ENCODE data around the gene APLP2. TPM values are rescaled to one million over a fixed set of nuclear protein-coding genes. Genes with fewer than 3 reads are reported as not detected.

The APLP2 gene
- total RNA-seq, 2 experiments from 2014 or later = 26.1 to 31.5 TPM

- Mint-ChIP-seq H3K36me3 (peaks cover 7% of the 10 kb centered on the region), H3K27ac (no peak overlapping the region), H3K9me3 (no peaks in the 10 kb centered on the region), H3K4me1 (peaks cover 32% of the 10 kb centered on the region), H3K4me3 (no peak overlapping the region), H3K27me3 (peaks cover 45% of the 10 kb centered on the region)
- ATAC-seq (ENCODE audit: low read depth) (no peak), DNase-seq (no peak)
- POLR2A ChIA-PET = interaction anchor here (0.8 to 1.1 kb wide), 2 partner anchors 317 to 797 kb away, joined by 3 read pairs; partner anchors contain the start of gene SNX19
Observed at GRCh38 chr11:130120045-130120444, 50.4 kb downstream of the APLP2 start.

- Mint-ChIP-seq H3K36me3 (peaks cover 7% of the 10 kb centered on the region), H3K27me3 (peaks cover 42% of the 10 kb centered on the region), H3K9me3 (no peaks in the 10 kb centered on the region), H3K27ac (no peak overlapping the region), H3K4me3 (no peak overlapping the region), H3K4me1 (peaks cover 32% of the 10 kb centered on the region)
- ATAC-seq (ENCODE audit: low read depth) (peak; percentile 61), DNase-seq (no peak)
- POLR2A ChIA-PET = no interaction called here
Observed at GRCh38 chr11:130121445-130121978, 51.8 kb downstream of the APLP2 start.

GRCh38 chr11:130122141-130122575 is 52.5 kb downstream of the APLP2 start:
- Mint-ChIP-seq H3K4me1 (peaks cover 32% of the 10 kb centered on the region), H3K4me3 (no peak overlapping the region), H3K9me3 (no peaks in the 10 kb centered on the region), H3K27ac (no peak overlapping the region), H3K36me3 (peaks cover 7% of the 10 kb centered on the region), H3K27me3 (peaks cover 41% of the 10 kb centered on the region)
- ATAC-seq (ENCODE audit: low read depth) (no peak), DNase-seq (no peak)
- POLR2A ChIA-PET = no interaction called here

- H3K27me3 Mint-ChIP-seq = peaks cover 35% of the 10 kb centered on the region
- POLR2A ChIA-PET = no interaction called here
- H3K36me3 Mint-ChIP-seq = peaks cover 7% of the 10 kb centered on the region
- ATAC-seq (ENCODE audit: low read depth) = no peak
- H3K4me1 Mint-ChIP-seq = peaks cover 29% of the 10 kb centered on the region
- no peaks in the 10 kb centered on the region for H3K9me3 Mint-ChIP-seq
- DNase-seq = no peak
- H3K4me3 Mint-ChIP-seq = no peak overlapping the region
- no peak overlapping the region for H3K27ac Mint-ChIP-seq
Observed at GRCh38 chr11:130123414-130124040, 53.8 kb downstream of the APLP2 start.

GRCh38 chr11:130124096-130124495 is 54.4 kb downstream of the APLP2 start:
- Mint-ChIP-seq H3K27ac (no peak overlapping the region), H3K4me3 (no peak overlapping the region), H3K36me3 (peaks cover 7% of the 10 kb centered on the region), H3K4me1 (peaks cover 23% of the 10 kb centered on the region), H3K27me3 (peaks cover 34% of the 10 kb centered on the region), H3K9me3 (no peaks in the 10 kb centered on the region)
- DNase-seq (no peak), ATAC-seq (ENCODE audit: low read depth) (no peak)
- POLR2A ChIA-PET = no interaction called here

- peaks cover 7% of the 10 kb centered on the region for H3K36me3 Mint-ChIP-seq
- POLR2A ChIA-PET = no interaction called here
- ATAC-seq (ENCODE audit: low read depth) = no peak
- peaks cover 18% of the 10 kb centered on the region for H3K4me1 Mint-ChIP-seq
- DNase-seq = no peak
- H3K4me3 Mint-ChIP-seq = no peak overlapping the region
- H3K27ac Mint-ChIP-seq = no peak overlapping the region
- H3K9me3 Mint-ChIP-seq = no peaks in the 10 kb centered on the region
- H3K27me3 Mint-ChIP-seq = peaks cover 20% of the 10 kb centered on the region
Observed at GRCh38 chr11:130125638-130126037, 55.9 kb downstream of the APLP2 start.

GRCh38 chr11:130126516-130126915 is 56.8 kb downstream of the APLP2 start:
- Mint-ChIP-seq H3K36me3 (peaks cover 7% of the 10 kb centered on the region), H3K4me1 (peaks cover 12% of the 10 kb centered on the region), H3K27me3 (peaks cover 17% of the 10 kb centered on the region), H3K4me3 (no peak overlapping the region), H3K9me3 (no peaks in the 10 kb centered on the region), H3K27ac (no peak overlapping the region)
- no peak for DNase-seq
- ATAC-seq (ENCODE audit: low read depth) = no peak
- POLR2A ChIA-PET = interaction anchor here (1.8 kb wide), 1 partner anchor 124 kb away, joined by 5 read pairs; the partner anchor contains the start of gene PRDM10

GRCh38 chr11:130127509-130127908 is 57.8 kb downstream of the APLP2 start:
- DNase-seq (no peak), ATAC-seq (ENCODE audit: low read depth) (no peak)
- no peak overlapping the region for H3K27ac Mint-ChIP-seq
- POLR2A ChIA-PET = interaction anchor here (1.8 kb wide), 1 partner anchor 125 kb away, joined by 5 read pairs; the partner anchor contains the start of gene PRDM10
- H3K36me3 Mint-ChIP-seq = peaks cover 2% of the 10 kb centered on the region
- H3K4me3 Mint-ChIP-seq = no peak overlapping the region
- peaks cover 13% of the 10 kb centered on the region for H3K27me3 Mint-ChIP-seq
- peaks cover 2% of the 10 kb centered on the region for H3K4me1 Mint-ChIP-seq
- H3K9me3 Mint-ChIP-seq = no peaks in the 10 kb centered on the region

- peaks cover 2% of the 10 kb centered on the region for H3K4me1 Mint-ChIP-seq
- no peak overlapping the region for H3K27ac Mint-ChIP-seq
- ATAC-seq (ENCODE audit: low read depth) (no peak), DNase-seq (no peak)
- POLR2A ChIA-PET = no interaction called here
- H3K9me3 Mint-ChIP-seq = no peaks in the 10 kb centered on the region
- H3K27me3 Mint-ChIP-seq = peaks cover 10% of the 10 kb centered on the region
- H3K36me3 Mint-ChIP-seq = peaks cover 2% of the 10 kb centered on the region
- H3K4me3 Mint-ChIP-seq = no peak overlapping the region
Observed at GRCh38 chr11:130128626-130129025, 58.9 kb downstream of the APLP2 start.

- no peak overlapping the region for H3K27ac Mint-ChIP-seq
- POLR2A ChIA-PET = no interaction called here
- ATAC-seq (ENCODE audit: low read depth) = no peak
- H3K4me3 Mint-ChIP-seq = no peak overlapping the region
- DNase-seq = no peak
- no peaks in the 10 kb centered on the region for H3K36me3 Mint-ChIP-seq
- no peaks in the 10 kb centered on the region for H3K9me3 Mint-ChIP-seq
- H3K4me1 Mint-ChIP-seq = peaks cover 2% of the 10 kb centered on the region
- peaks cover 6% of the 10 kb centered on the region for H3K27me3 Mint-ChIP-seq
Observed at GRCh38 chr11:130129922-130130321, 60.2 kb downstream of the APLP2 start.

- no peaks in the 10 kb centered on the region for H3K27me3 Mint-ChIP-seq
- no peaks in the 10 kb centered on the region for H3K9me3 Mint-ChIP-seq
- no peak overlapping the region for H3K4me3 Mint-ChIP-seq
- POLR2A ChIA-PET = interaction anchor here (1.0 to 1.1 kb wide), 4 partner anchors 129 to 209 kb away, joined by 3 to 4 read pairs (median 3); partner anchors contain the start of gene PRDM10
- no peaks in the 10 kb centered on the region for H3K36me3 Mint-ChIP-seq
- H3K27ac Mint-ChIP-seq = no peak overlapping the region
- ATAC-seq (ENCODE audit: low read depth) (peak; percentile 47), DNase-seq (no peak)
- H3K4me1 Mint-ChIP-seq = peaks cover 2% of the 10 kb centered on the region
Observed at GRCh38 chr11:130131961-130132850, 62.5 kb downstream of the APLP2 start.

GRCh38 chr11:130133716-130134115 is 64.0 kb downstream of the APLP2 start:
- Mint-ChIP-seq H3K4me1 (peaks cover 2% of the 10 kb centered on the region), H3K36me3 (no peaks in the 10 kb centered on the region), H3K4me3 (no peak overlapping the region), H3K27me3 (no peaks in the 10 kb centered on the region), H3K9me3 (no peaks in the 10 kb centered on the region), H3K27ac (no peak overlapping the region)
- DNase-seq = no peak
- POLR2A ChIA-PET = no interaction called here
- ATAC-seq (ENCODE audit: low read depth) = no peak

- Mint-ChIP-seq H3K27me3 (no peaks in the 10 kb centered on the region), H3K4me3 (no peak overlapping the region), H3K4me1 (peaks cover 2% of the 10 kb centered on the region), H3K36me3 (no peaks in the 10 kb centered on the region), H3K9me3 (no peaks in the 10 kb centered on the region), H3K27ac (no peak overlapping the region)
- POLR2A ChIA-PET = no interaction called here
- ATAC-seq (ENCODE audit: low read depth) (no peak), DNase-seq (no peak)
Observed at GRCh38 chr11:130136107-130136506, 66.4 kb downstream of the APLP2 start.
